GM18868 (cell line): ENCODE data around the gene PRKCQ.
"Not testable (repeated sequence)": the region's sequence is repeated elsewhere in the genome, so short reads cannot be mapped to it uniquely, and the experiment has no call there.

Source experiments
- ATAC-seq: cut with Tn5 transposase; IDR thresholded peaks from one replicate; pipeline ENCODE4 v1.9.1; 2021; ENCODE audit warnings: mild to moderate bottlenecking, moderate library complexity; ENCODE audit not compliant: unreplicated experiment

Gene PRKCQ

DNA sequence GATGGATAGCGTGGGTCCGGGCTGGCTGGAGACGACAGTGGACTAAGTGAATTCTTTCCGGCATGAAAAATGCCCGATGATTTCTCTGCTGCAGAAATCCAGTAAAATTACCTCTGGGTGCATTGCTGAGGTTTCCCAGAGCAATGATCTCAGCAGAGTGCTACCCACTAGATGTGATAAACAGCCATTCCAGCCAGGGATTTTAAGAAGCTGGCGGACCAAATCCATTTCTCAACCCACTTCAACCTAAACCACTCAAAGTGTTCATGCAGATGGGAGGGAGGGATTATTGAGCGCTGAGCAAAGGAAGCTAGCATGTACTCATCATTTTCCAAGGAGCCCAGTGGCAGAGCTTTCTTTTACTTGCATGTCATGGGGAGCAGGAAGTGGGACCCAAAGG lies 116.7 kb downstream of the PRKCQ start:
- ATAC-seq = no peak

DNA sequence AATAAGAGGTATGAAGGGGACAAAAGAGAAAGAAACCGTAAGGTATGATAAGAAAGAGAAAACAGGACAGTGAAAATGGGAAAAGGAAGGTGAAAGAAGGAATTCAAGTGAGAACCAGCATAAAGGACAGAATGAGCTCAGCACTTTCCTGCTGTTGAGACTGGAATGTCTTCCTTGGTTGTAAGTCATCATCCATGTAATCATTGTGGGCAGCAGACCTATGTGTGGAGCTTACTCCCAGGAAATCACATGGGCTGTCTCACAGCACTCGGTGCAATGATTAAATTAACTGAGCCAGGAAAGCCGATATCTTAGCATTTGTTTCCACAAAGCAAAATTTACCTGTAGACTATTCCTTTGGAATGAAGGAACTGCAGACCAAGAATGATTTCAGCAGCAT lies 118.1 kb downstream of the PRKCQ start:
- ATAC-seq = no peak

DNA sequence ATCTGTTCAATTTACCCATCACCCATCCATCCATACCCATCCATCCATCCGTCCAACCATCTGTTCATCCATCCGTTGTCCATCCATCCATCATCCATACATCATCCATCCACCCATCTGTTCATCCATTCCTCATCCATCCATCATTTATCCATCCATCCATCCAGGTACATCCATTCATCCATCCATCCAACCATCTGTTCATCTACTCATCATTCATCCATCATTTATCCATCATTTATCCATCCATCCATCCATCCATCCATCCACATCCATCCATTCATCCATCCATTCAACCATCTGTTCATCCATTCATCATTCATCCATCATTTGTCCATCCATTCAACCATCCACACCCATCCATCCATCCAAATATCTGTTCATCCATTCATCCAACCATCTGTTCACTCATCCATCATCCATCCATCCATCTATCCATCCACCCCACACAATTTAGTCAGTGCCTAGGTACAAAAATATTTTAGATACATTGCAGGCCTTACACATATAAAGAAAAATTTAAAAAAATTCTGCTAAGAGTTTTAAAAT lies 119.1 kb downstream of the PRKCQ start:
- ATAC-seq = no peak

DNA sequence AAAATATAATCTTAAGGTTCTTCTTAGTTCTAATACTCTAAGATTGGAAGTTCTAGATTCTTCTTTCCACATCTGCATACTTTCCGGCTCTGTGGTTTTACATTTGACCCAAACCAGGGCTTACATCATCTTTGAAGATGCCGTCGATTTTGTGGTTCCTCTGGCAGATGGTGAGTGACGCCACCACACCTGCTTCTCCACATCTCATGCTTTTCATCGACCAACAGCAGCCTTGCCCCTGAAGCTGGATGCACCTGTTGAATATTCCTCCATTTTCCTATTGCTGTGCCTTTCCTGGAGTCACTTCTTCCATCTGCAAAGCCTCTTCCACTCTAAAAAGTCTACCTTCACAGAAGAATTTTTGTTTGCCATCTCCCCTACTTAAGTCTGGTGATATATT lies 121.3 kb downstream of the PRKCQ start:
- ATAC-seq = no peak

DNA sequence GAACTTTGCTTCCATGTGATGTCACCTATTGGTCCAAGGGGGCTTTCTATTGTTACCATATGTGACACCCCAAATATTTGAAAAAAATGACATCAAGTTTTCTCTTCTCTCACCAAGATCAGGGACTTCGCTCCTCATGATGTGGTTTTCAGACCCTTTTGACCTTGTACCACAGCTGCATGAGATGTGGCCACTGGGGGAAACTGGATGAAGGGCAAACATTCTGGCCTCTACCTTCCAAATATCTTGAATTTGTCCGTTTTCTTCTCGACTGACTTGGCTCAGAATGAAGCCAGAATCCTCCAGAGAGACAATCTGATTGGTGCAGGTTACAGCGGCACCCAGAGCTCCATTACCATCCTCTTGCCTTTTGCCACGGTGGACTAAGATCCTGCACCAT lies 122.7 kb downstream of the PRKCQ start:
- no peak for ATAC-seq

DNA sequence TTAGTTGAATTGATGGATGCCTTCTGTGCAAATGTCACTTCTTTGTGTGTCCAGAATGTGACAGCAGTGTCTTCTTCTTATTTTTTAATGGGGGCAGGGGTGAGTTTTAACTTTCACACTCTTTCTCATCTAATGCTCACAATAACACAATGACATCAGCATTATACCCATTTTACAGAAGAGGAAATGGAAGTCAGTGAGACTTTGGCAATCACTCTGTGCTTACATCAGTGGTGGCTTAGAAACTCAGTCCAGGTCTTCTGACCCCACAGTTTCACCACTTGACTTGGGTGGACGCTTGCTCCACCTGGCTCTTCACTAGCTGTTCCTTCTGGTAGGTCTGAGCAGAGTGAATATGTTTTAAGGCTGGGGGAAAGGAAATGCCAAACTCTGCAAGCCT lies 124.0 kb downstream of the PRKCQ start:
- ATAC-seq = no peak

DNA sequence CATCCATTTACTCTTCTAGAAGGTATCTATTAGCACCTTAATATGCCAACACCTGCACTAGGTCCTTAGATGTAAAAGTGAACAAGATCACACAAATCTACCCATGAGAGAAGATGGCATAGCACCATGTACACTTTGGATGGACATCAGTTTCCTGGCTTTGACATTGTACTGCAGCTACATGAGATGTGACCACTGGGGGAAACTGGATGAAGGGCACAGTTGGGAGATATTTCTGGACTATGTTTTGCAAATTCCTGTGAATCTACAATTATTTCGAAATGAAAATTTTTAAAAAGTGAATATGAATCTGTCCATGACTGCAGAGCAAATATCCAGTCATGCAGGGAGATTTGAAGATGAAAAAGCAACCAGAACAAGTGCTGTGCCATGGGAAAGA lies 124.5 kb downstream of the PRKCQ start:
- no peak for ATAC-seq

DNA sequence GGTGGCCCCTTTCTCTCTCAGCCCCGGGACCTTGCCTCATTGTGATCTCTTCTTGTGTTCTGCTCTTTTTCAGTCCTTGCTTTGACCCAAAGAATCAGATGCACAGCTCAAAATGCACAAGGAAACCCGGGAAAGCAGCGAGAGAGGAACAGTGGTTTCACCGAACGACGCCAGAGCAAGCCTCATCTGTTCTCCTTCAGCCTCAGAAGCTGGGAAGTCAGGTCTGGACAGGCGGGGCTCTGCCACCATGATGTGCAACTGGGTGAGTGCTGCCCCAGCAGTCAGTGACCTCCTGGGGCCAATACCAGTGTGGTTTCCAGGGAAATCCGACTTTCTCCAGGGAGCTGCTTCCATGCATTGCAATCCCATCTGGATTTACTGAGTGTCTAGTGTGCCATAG lies 133.4 kb downstream of the PRKCQ start:
- no peak for ATAC-seq

DNA sequence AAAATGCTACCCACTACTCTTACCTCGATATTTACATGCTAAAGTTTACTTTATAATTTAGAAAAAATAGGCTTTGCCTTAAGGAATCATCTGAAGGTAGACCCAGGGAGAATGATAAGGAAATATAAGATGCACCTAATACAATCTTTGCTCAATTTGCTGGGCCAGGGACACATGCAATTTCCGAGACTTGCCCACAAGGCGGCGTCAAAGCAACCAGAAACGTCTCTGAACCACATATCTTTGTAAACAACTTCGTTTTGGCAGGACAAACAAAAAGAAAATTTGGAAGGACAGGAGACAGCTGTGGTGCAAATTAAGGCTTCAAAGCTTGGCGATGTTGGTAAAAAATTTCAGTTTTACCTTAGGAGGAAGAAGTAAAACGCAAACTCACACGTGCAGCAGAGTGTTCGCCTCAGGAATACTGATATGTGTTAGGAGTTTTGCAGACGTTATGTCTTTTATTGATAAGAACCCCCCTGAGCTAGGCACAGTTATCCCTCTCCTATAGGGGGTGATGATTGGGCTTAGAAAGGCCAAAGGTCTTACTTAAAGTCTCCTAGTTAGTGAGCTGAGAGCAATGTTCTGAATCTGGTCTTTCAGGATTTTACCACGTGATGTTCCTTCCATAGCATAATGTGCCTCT lies 134.3 kb downstream of the PRKCQ start:
- no peak for ATAC-seq

DNA sequence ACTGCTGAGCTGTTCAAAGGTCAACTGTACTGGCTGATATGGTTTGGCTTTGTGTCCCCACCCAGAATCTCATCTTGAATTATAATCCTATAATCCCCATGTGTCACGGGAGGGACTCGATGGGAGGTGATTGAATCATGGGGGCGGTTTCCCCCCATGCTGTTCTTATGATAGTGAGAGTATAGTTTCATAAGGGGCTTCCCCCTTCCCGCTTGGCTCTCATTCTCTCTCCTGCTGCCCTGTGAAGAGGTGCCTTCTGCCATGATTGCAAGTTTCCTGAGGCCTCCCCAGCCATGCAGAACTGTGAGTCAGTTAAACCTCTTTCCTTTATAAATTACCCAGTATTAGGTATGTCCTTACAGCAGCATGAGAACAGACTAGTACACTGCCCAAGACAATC lies 140.2 kb downstream of the PRKCQ start:
- ATAC-seq = not testable (repeated sequence)

DNA sequence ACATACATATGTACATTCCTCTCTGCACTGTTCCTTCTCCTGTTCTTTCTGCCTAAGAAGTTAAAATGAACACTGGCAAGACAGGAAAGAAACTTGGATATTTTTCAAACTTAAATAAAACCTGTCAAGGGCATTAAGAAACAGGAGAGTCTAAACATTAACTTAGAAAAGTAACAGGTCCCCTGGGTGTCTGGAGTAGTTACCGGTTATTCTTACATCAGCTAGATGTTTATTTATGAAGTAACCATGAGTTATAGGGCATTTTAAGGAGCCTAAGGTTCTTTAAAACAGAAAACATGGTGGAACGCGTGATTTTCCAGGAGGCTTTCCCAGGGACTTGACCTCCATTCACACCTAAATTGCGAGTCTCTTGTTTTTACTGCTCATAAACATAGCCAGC lies 148.2 kb downstream of the PRKCQ start:
- ATAC-seq = no peak

DNA sequence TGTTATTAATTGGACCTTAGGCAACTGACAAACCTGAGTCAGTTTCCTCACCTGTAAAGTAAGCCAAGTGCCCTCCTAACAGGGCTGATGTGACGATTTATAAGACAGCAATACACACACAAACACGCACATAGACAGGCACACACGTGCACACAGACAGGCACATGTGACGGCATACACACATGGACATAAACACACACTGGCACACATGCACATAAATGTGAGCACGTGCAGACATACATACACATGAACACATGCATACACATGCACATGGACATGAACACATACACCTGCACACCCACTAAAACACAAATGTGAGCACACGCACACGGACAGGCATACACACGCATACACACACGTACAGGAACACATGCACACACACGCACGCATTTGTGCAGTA lies 148.9 kb downstream of the PRKCQ start:
- ATAC-seq = no peak

DNA sequence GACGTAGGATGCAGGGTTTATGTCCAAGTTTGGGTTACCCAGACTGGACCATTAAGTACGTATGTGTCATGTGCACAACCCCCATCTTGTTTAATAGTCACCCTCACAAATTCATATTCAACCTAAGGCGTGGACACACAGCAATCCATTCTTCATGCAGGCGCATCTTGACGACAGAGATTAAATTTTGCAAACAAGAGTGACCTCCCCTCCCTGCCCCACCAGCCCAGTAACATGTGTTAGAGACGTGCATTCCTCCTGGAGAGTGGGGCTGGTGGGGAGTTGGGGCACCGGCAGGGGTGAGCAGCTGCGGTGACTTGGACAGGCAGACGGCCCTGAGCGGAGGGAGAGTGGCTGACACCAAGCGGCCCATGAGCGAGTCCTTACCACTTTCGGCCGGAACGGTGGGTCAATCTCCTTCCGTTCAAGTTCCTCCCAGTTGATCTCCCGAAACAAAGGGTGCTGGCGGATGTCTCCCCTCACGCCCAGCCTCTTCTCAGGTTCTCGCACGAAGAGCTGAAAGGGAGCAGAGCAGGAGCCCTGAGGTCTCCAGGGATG lies 149.6 kb downstream of the PRKCQ start:
- no peak for ATAC-seq

DNA sequence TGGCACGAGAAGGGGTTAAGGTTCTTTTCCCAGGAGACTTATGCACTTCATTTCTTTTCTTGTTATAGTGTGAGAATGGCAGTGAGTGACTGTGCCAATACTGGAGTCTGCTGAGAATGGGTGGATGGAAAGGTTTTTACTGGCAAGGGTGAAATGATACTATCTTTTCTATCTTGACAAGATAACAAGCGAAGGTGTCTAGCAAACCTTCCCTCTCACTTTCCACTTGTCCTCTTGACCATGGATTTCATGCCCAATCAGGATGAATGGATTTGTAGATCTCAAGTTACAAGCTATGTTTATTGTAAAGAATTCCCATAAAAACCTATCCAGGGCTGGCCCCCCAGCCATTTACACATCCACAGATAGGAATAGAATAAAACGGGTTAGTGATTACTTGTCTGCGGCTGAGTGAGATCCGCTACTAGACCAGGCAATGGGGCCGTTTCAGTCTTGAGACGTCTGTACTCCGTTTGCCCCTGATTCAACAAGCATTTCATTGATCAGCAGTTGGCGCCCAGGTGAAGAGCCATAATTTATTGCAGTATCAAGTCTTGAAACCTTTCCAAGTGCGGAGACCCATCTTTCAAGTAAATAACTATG lies 152.6 kb downstream of the PRKCQ start:
- ATAC-seq = no peak

DNA sequence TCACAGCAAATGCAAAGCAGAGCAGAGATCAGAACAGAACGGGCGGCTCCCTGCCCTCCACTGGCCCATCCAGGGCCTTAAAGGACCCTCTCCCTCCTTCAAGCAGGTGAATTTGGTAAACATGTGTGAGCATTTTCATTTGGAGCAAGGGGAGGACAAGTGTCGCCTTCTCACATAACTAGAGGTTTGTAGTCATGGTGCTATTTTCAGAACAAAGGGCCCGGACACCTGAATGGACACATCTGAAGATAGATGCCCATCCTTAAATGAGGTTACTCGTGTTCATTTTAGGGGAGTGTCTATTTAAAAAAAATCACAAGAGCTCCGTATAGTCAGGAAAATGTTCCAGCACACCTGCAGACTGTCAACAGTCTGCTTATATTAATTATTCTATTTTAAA lies 153.8 kb downstream of the PRKCQ start:
- no peak for ATAC-seq

DNA sequence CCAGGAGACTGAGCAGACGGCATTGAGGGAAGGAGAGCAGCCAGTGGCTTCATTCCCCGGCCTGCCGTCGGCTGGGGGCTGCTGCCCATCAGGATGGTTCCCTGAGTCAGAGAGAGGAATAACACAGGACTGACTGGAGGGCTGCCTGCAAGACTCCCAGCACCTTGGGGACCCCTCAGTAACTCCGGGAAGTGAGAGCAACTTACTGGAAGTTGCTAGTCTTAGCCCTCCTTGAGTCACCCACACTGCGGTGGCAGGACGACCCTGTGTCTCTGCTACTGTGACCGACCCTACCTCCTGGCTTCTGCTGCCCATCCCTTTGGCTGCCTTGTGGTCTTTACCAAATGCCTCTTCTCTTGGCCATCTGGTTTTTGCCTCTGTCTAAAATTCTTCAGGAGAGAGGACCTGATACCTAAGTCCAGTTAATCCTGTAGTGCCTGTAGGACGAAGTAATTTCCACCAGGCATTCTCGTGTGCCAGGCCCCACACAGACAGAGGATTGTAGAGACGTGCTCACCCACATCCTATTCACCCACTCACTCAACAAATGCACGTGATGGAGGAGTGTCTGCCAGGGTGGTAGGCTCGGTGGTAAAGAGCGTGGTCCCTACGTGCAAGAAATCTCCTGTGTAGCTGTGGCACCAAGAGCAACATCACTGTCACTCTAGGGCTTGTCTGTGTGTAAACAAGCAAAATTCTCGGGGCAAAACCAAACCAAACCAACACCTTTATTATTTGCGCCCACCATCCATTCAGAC lies 156.5 kb downstream of the PRKCQ start:
- no peak for ATAC-seq

DNA sequence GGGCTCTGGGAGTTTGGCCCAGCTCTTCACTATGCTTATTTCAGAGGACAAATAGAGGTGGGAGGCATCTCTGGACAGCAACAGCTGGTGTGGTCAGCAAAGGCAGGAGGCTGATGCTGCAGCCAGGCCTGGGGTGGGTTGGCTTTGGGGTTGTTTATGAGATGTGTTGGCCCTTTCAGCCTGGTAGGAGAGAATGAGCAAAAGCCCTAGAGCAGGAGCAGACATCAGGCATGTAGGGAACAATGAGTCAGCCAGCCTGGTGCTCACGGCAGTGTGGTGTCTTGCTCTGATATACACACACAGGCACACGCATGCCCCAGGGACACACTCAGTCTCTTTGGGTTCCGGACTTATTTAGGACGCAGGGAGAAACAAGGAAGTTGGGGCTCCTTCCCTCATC lies 157.1 kb downstream of the PRKCQ start:
- ATAC-seq = no peak

DNA sequence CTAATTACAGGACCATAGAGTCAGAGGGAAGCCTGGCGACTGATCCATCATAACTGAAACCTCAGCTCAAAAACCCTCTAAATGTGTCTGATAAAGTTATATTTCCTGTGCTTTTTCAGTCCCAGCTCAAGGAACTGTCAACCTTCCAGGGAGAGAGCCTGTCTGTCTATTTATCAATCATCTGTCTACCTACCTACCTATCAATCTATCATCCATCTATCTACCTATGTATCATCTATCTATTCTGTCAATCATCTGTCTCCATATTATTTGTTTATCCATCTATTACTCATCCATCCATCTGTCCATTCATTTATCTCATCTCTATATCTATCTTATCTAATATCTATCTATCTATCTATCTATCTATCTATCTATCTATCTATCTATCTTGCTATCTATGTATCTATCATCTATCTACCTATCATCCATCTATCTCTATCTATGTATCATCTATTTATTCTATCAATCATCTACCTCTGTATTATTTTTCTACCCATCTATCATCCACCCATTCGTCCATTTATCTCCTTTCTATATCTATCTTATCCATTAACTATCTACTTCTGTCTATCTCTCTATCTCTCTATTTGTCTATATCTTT lies 161.4 kb downstream of the PRKCQ start:
- ATAC-seq = no peak

DNA sequence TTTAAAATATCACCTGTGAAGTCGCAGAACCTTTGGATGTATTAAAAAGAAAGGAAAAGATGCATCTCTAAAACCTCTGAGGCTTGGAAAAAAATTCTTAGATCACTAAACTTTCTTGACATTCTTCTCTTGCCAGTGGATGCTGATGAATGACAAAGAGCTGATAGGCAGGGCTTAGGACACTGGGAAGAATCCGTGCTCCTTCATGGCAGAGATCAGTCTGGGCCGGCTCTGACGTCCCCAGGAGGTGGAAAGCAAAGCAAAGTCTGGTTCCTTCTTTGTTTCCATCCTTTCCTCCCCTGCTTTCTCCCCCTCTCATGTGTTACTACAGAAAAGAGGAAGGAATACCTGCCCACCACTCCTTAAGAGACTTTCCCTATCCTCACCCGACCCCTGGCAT lies 161.9 kb downstream of the PRKCQ start:
- ATAC-seq = no peak

DNA sequence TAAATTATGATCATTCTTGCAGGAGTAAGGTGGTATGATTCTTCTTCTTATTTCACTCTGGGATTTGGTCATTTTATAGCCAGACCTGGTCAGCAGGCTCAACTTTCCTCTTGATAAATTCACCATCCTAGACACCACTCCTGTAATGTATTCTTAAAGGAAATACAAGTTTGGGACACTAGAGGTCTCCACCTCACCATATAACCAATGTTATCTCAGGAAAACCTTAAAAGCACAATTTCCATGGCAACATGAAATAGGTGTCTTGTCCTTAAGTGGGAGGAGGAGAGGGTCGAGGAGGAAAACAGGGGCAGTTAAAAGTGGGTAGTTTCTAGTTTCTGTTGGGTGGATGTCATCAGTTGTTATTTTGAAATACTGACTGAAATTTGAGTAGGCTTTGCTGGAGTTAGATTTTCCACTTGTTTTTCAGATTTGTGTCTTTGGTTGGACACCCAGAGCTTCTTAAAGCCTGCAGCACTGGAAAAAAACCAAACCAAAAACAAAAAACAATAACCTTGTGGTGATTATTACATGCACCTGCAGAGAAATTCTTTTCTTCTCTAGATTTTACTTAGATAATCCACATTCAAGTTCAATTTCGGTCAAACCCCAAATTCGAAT lies 163.1 kb downstream of the PRKCQ start:
- ATAC-seq = peak; percentile 71

DNA sequence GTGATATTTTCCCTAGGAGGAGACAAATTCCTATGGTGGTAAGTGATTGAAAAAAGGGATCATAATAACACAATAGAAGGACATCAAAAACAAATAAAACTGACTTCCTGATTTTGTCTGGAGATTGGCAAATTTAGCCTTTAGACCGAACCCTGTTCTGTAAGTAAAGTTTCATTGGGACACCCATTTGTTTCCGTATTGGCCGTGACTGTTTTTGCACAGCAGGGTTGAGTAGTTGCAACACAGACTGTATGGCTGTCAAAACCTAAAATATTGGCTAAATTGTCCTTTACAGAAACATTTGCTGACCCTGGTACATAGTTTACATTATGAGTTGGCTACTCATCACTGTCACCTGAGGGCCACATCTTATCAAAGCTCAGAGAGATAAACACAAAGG lies 168.6 kb downstream of the PRKCQ start:
- no peak for ATAC-seq
